Naive thymus-derived CD4-positive, alpha-beta T cell (primary cell): ENCODE data around the gene CCDC178. TPM values are rescaled to one million over a fixed set of nuclear protein-coding genes. Genes with fewer than 3 reads are reported as not detected.
"Not testable (repeated sequence)": the region's sequence is repeated elsewhere in the genome, so short reads cannot be mapped to it uniquely, and the experiment has no call there.

Source experiments
- ATAC-seq: fragments of 150-1000 bp; cut with Tn5 transposase; 2 replicates; pipeline ENCODE4 v1.10.0; 2021; ENCODE audit warnings: mild to moderate bottlenecking, moderate library complexity
- CTCF ChIA-PET: fragments of 350-600 bp; sonication (Branson Sonifier 250); formaldehyde crosslinking; loops from one replicate; lab custom pipeline; 2021; ENCODE audit warnings: antibody characterized with exemption; lab: Charles Lee
- POLR2A ChIA-PET: fragments of 350-600 bp; sonication (Branson Sonifier 250); formaldehyde crosslinking; loops from one replicate; lab custom pipeline; 2021; ENCODE audit warnings: antibody characterized with exemption, inconsistent platforms; lab: Charles Lee
- DNase-seq, 9 donors: peaks; one replicate each; pipeline versions ENCODE4 v3.0.0 to v3.0.0-alpha.2; 2020 to 2022; ENCODE audit warnings: mixed read lengths in 1 of 9
- H3K27ac ChIP-seq: one replicate; pipeline ENCODE4 v1.7.0; 2013; ENCODE audit warnings: mild to moderate bottlenecking, low read depth, low read length, moderate library complexity
- H3K27me3 ChIP-seq, 2 donors: one replicate each; pipeline ENCODE4 v1.7.0; 2013; ENCODE audit warnings: low read length in 2 of 2, mild to moderate bottlenecking in 2 of 2, moderate library complexity in 2 of 2; ENCODE audit not compliant: control insufficient read depth in 2 of 2, insufficient read depth in 2 of 2
- H3K36me3 ChIP-seq, 3 experiments: 1 replicate in 2 of 3; 2 replicates in 1 of 3; pipeline ENCODE4 v1.7.0; 2013; ENCODE audit warnings: low read length in 3 of 3, mild to moderate bottlenecking in 3 of 3, moderate library complexity in 1 of 3; ENCODE audit not compliant: insufficient read depth in 3 of 3, control insufficient read depth in 2 of 3
- H3K4me1 ChIP-seq, 2 donors: one replicate each; pipeline ENCODE4 v1.7.0; 2013; ENCODE audit warnings: low read length in 2 of 2, mild to moderate bottlenecking in 2 of 2, moderate library complexity in 1 of 2; ENCODE audit not compliant: control insufficient read depth in 2 of 2, insufficient read depth in 2 of 2
- H3K4me3 ChIP-seq: 2 replicates; pipeline ENCODE4 v1.7.0; 2013; ENCODE audit warnings: mild to moderate bottlenecking, low read length
- H3K9me3 ChIP-seq, 3 experiments: 1 replicate in 2 of 3; 2 replicates in 1 of 3; pipeline ENCODE4 v1.7.0; 2013; ENCODE audit warnings: low read length in 3 of 3; ENCODE audit not compliant: control insufficient read depth in 2 of 3
- H3K27ac Mint-ChIP-seq, 9 donors: one replicate each; pipeline ENCODE4 v1.8.0; 2020 to 2022; ENCODE audit warnings: mixed read lengths in 9 of 9, mild to moderate bottlenecking in 8 of 9, moderate library complexity in 5 of 9, inconsistent platforms in 2 of 9
- H3K27me3 Mint-ChIP-seq, 5 donors: one replicate each; pipeline ENCODE4 v1.8.0; 2021 to 2022; ENCODE audit warnings: mixed read lengths in 5 of 5, mild to moderate bottlenecking in 1 of 5
- H3K36me3 Mint-ChIP-seq, 5 donors: one replicate each; pipeline ENCODE4 v1.8.0; 2020 to 2022; ENCODE audit warnings: mixed read lengths in 5 of 5, mild to moderate bottlenecking in 3 of 5, inconsistent platforms in 1 of 5
- H3K4me1 Mint-ChIP-seq, 7 donors: one replicate each; pipeline ENCODE4 v1.8.0; 2020 to 2022; ENCODE audit warnings: mixed read lengths in 7 of 7, mild to moderate bottlenecking in 3 of 7, inconsistent platforms in 1 of 7
- H3K4me3 Mint-ChIP-seq, 10 donors: one replicate each; pipeline ENCODE4 v1.8.0; 2020 to 2022; ENCODE audit warnings: mild to moderate bottlenecking in 10 of 10, mixed read lengths in 10 of 10, moderate library complexity in 6 of 10, inconsistent platforms in 2 of 10
- H3K9me3 Mint-ChIP-seq, 11 donors: one replicate each; pipeline ENCODE4 v1.8.0; 2020 to 2022; ENCODE audit warnings: mixed read lengths in 11 of 11, mild to moderate bottlenecking in 4 of 11, inconsistent platforms in 1 of 11, moderate library complexity in 1 of 11
- intact Hi-C, 2 donors: fragments of 100-400 bp; cut with micrococcal nuclease; formaldehyde crosslinking; loops; one replicate each; pipeline ENCODE4 v1.15.1; 2023
- polyA plus RNA-seq, 2 donors: library from polyadenylated mRNA; unstranded; fragments of 300-500 nt; fragmentation: Illumina TruSeq; gene quantifications; one replicate each; pipeline ENCODE4 v1.2.3, GENCODE V29; 2021
- total RNA-seq, 6 experiments: library from RNA in 5 of 6; stranded (reverse) in 5 of 6; gene quantifications; 1 replicate in 5 of 6; 2 replicates in 1 of 6; pipeline ENCODE4 v1.2.3 and lab custom pipeline; 2021 to 2026

CCDC178 gene
- total and polyA plus RNA-seq, 7 experiments from 2014 or later: not detected

DNA sequence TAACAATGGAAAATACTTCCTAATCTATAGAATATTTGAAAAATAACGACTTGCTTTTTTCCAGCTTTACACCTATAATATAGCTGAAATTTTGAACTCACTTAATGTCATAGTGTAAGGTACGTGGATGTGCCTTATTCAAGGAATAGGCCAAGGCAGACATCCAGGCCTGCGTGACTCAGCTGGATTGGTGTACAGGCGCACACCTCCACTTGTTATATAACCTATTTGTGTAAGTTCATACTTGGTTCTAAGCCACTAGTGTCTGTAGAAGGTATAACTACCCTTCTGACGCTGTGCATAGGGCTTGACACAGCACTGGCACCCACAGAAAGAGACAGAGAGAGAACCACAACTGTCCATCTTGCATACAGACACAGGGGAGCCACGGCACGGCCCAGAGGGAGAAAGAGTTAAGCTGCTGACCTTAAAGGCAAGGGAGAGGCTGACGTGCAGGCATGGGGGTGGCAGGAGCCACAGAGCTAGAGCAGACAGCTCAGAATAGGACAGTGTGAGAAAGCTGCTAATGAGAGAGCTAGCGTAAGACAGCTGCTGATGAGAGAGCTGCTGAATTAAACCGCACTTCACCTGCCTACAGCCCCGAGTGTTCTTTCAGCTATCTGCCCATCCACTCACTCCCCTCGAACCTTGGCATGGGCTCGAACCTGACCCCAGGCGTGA is 16.1 kb downstream of the CCDC178 start:
- ChIA-PET CTCF (no interaction called here), POLR2A (interaction anchor here (0.6 kb wide), 1 partner anchor 893 kb away, joined by 7 read pairs; no protein-coding TSS in a partner anchor)
- Histone ChIP-seq H3K27me3 (no peaks in the 10 kb centered on the region), H3K9me3 (no peaks in the 10 kb centered on the region), H3K4me3 (no peak overlapping the region), H3K36me3 (no peaks in the 10 kb centered on the region), H3K27ac (no peak overlapping the region), H3K4me1 (no peaks in the 10 kb centered on the region)
- ATAC-seq (no peak), DNase-seq (no peak)
- no peaks in the 10 kb centered on the region for H3K36me3 Mint-ChIP-seq
- no peaks in the 10 kb centered on the region for H3K4me1 Mint-ChIP-seq
- H3K27me3 Mint-ChIP-seq: no peaks in the 10 kb centered on the region
- H3K9me3 Mint-ChIP-seq: peaks cover 0 to 6% (median 0%) of the 10 kb centered on the region in 11 donors
- intact Hi-C loops: loop anchor here in 1 of 2 donors (10.0 kb wide), 1 partner anchor 50 kb away; no protein-coding TSS in a partner anchor
- no peak overlapping the region for H3K27ac Mint-ChIP-seq
- H3K4me3 Mint-ChIP-seq: no peak overlapping the region

DNA sequence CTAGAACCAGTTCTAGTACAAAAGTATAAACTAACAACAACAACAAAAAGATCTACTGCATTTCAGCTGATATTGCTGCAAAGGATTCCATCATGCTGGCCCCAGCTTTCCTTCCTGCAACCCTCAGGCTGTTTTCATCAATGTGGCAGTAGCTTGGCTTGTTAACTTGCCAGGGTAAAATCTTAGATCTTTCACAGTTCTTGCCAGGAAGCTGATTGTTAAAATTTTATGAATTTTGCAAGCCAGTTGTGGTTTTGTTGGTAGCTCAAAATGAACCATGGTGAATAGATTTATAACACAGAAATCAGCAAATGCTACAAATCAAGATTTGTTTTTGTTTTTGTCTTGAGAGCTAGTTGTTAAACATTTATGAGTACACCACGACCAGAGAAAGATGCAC is 19.3 kb downstream of the CCDC178 start:
- ChIA-PET CTCF (no interaction called here), POLR2A (no interaction called here)
- H3K4me3 ChIP-seq: no peak overlapping the region
- peaks cover 0 to 14% (median 2%) of the 10 kb centered on the region in 11 donors for H3K9me3 Mint-ChIP-seq
- no peak overlapping the region for H3K27ac Mint-ChIP-seq
- no peaks in the 10 kb centered on the region for H3K9me3 ChIP-seq
- H3K4me3 Mint-ChIP-seq: no peak overlapping the region
- H3K4me1 Mint-ChIP-seq: no peaks in the 10 kb centered on the region
- no peak overlapping the region for H3K27ac ChIP-seq
- no peaks in the 10 kb centered on the region for H3K27me3 ChIP-seq
- no peaks in the 10 kb centered on the region for H3K4me1 ChIP-seq
- DNase-seq (no peak), ATAC-seq (no peak)
- no peaks in the 10 kb centered on the region for H3K27me3 Mint-ChIP-seq
- no peaks in the 10 kb centered on the region for H3K36me3 ChIP-seq
- intact Hi-C loops: loop anchor here in 1 of 2 donors (10.0 kb wide), 1 partner anchor 54 kb away; no protein-coding TSS in a partner anchor
- H3K36me3 Mint-ChIP-seq: no peaks in the 10 kb centered on the region

DNA sequence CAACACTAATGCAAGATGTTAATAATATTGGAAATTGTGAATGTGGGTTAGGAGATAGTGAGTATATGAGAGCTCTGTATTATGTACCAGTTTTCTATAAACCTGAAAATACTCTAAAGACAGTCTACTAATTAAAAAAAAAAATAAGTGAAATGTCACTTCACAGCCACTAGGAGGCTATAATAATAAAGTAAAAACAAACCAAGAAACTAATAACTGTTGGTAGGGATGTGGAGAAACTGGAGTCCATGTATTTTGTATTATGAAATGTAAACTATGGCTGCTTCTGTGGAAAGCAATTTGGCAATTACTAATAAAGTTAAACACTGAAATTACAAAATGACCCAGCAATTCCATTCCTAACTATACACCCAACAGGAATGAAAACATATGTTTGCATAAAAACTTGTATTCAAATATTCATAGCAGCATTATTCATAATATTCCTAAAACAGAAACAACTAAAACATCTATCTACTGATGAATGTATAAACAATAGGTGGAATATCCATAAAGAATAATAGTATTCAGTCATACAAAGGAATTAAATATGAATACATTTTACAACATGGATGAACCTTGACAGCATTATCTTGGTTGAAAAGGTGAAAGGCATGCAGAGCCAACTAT is 36.2 kb downstream of the CCDC178 start:
- no peaks in the 10 kb centered on the region for H3K36me3 Mint-ChIP-seq
- Histone ChIP-seq H3K27ac (no peak overlapping the region), H3K9me3 (no peaks in the 10 kb centered on the region), H3K27me3 (no peaks in the 10 kb centered on the region), H3K4me3 (no peak overlapping the region), H3K4me1 (no peaks in the 10 kb centered on the region), H3K36me3 (no peaks in the 10 kb centered on the region)
- ATAC-seq (no peak), DNase-seq (no peak)
- intact Hi-C loops: no loop called here
- no peak overlapping the region for H3K27ac Mint-ChIP-seq
- no peak overlapping the region for H3K4me3 Mint-ChIP-seq
- H3K4me1 Mint-ChIP-seq: no peaks in the 10 kb centered on the region
- no peaks in the 10 kb centered on the region for H3K27me3 Mint-ChIP-seq
- ChIA-PET CTCF (no interaction called here), POLR2A (no interaction called here)
- peaks cover 0 to 7% (median 0%) of the 10 kb centered on the region in 11 donors for H3K9me3 Mint-ChIP-seq

DNA sequence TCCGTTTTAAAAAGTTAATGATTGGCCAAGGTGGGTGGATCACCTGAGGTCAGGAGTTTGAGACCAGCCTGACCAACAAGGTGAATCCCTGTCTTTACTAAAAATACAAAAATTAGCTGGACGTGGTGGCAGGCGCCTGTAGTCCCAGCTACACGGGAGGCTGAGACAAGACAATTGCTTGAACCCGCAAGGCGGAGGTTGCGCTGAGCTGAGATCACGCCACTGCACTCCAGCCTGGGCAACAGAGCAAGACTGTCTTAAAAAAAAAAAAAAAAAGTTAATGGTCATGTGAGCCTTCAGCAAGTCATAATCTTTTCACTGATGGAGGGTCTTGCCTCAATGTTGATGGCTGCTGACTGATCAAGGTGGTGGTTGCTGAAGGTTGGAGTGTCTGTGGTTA is 41.6 kb downstream of the CCDC178 start:
- H3K36me3 Mint-ChIP-seq, H3K9me3 ChIP-seq, H3K4me3 Mint-ChIP-seq, H3K9me3 Mint-ChIP-seq, H3K36me3 ChIP-seq, H3K27ac ChIP-seq, H3K27ac Mint-ChIP-seq, H3K4me1 Mint-ChIP-seq, DNase-seq, H3K27me3 Mint-ChIP-seq, POLR2A ChIA-PET, H3K4me3 ChIP-seq, ATAC-seq, H3K27me3 ChIP-seq, H3K4me1 ChIP-seq, intact Hi-C loops, CTCF ChIA-PET: not testable (repeated sequence)

DNA sequence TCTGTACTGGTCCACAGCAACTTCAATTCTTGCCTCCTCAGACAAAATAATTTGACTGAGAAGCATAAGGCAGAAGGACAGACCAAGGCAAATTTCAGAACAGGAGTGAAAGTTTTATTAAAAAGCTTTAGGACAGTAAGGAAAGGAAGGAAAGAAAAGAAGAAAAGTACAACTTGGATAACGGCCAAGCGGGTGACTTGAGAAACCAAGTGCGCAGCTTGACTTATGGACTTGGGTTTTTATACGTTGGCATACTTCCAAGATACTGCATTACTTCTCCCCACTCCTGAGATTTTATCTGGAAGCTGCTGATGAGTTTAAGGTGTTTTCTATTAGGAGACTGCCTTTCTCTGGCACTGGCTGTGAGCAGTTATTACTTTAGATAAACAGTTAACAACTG is 64.7 kb downstream of the CCDC178 start:
- no peak overlapping the region for H3K4me3 Mint-ChIP-seq
- Histone ChIP-seq H3K9me3 (no peaks in the 10 kb centered on the region), H3K4me3 (no peak overlapping the region), H3K4me1 (no peaks in the 10 kb centered on the region), H3K27ac (no peak overlapping the region), H3K27me3 (no peaks in the 10 kb centered on the region), H3K36me3 (no peaks in the 10 kb centered on the region)
- peaks cover 0 to 15% (median 3%) of the 10 kb centered on the region in 11 donors for H3K9me3 Mint-ChIP-seq
- no peak overlapping the region for H3K27ac Mint-ChIP-seq
- intact Hi-C loops: loop anchor here in 1 of 2 donors (10.0 kb wide), 1 partner anchor 59 kb away; no protein-coding TSS in a partner anchor
- ATAC-seq: no peak
- ChIA-PET CTCF (interaction anchor here (0.6 to 1.2 kb wide), 2 partner anchors 8 to 35 kb away, joined by 3 to 4 read pairs; no protein-coding TSS in a partner anchor), POLR2A (no interaction called here)
- no peak for DNase-seq
- no peaks in the 10 kb centered on the region for H3K4me1 Mint-ChIP-seq
- no peaks in the 10 kb centered on the region for H3K36me3 Mint-ChIP-seq
- no peaks in the 10 kb centered on the region for H3K27me3 Mint-ChIP-seq

DNA sequence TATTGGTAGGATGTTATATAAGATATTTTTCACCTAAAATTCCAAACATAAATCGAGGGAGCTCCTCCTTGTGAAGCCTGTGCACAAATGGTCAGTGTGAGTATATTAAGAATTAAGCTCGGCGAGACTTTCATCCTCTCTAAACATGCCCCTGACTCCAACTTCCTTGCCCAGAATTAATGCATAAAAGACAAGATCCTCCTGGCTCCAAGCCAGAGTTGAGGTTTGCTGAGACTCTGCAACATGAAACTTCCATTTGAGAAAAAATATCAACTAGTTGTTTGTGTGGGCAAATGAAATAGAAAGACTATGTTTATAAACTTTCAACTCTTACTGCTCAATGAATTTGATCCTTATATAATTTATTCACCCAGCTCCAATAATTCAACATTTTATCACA is 68.1 kb downstream of the CCDC178 start:
- peaks cover 0 to 22% (median 2%) of the 10 kb centered on the region in 11 donors for H3K9me3 Mint-ChIP-seq
- H3K36me3 Mint-ChIP-seq: no peaks in the 10 kb centered on the region
- Histone ChIP-seq H3K9me3 (no peaks in the 10 kb centered on the region), H3K4me3 (no peak overlapping the region), H3K27me3 (no peaks in the 10 kb centered on the region), H3K4me1 (no peaks in the 10 kb centered on the region), H3K36me3 (no peaks in the 10 kb centered on the region), H3K27ac (no peak overlapping the region)
- no peaks in the 10 kb centered on the region for H3K27me3 Mint-ChIP-seq
- DNase-seq (no peak), ATAC-seq (no peak)
- intact Hi-C loops: loop anchor here in 1 of 2 donors (10.0 kb wide), 1 partner anchor 62 kb away; no protein-coding TSS in a partner anchor
- POLR2A ChIA-PET: no interaction called here
- H3K4me1 Mint-ChIP-seq: no peaks in the 10 kb centered on the region
- CTCF ChIA-PET: no interaction called here
- no peak overlapping the region for H3K27ac Mint-ChIP-seq
- no peak overlapping the region for H3K4me3 Mint-ChIP-seq
